HepG2 (cell line): ENCODE results near the gene NEU1. TPM values are rescaled to one million over a fixed set of nuclear protein-coding genes. Genes with fewer than 3 reads are reported as not detected.

ENCODE experiments used
- ATAC-seq: fragments of 200-7000 bp; cut with Tn5 transposase; 3 replicates; pipeline ENCODE4 v1.9.1; 2020; ENCODE audit warnings: mild to moderate bottlenecking, moderate library complexity
- BruUV-seq: library from RNA; stranded (reverse); fragments of 400-500 nt; replicated peaks from 2 replicates; lab custom pipeline; 2021; lab: Mats Ljungman, UMichigan
- CTCF ChIA-PET: fragments of 300-600 bp; formaldehyde crosslinking; extraction: SDS; loops from one replicate; lab custom pipeline; 2021; ENCODE audit warnings: low total read pairs, inconsistent platforms, low intra/inter-chr PET ratio; lab: Yijun Ruan, JAX
- POLR2A ChIA-PET: fragments of 350-600 bp; sonication (Branson Sonifier 250); formaldehyde crosslinking; loops from one replicate; lab custom pipeline; 2020; ENCODE audit warnings: antibody characterized with exemption, inconsistent platforms; lab: Yijun Ruan, JAX
- DNase-seq: peaks from one replicate; pipeline ENCODE4 v3.0.0-alpha.2; 2015; ENCODE audit warnings: low spot score
- FAIRE-seq: peaks from 3 replicates; lab custom pipeline; 2011; peaks lifted over from hg19 to GRCh38; lab: Jason Lieb, UNC
- H2AFZ ChIP-seq: one replicate; pipeline ENCODE4 v1.6.1; 2011; ENCODE audit warnings: low read length, inconsistent platforms
- H3K27ac ChIP-seq: fragments of 300-600 bp; 3 replicates; pipeline ENCODE4 v1.8.0; 2011; ENCODE audit warnings: mixed run types, mild to moderate bottlenecking, mixed read lengths, low read length, inconsistent platforms; ENCODE audit not compliant: insufficient read depth; ENCODE audit errors: extremely low read length
- H3K27me3 ChIP-seq, 2 experiments: fragments of 200-600 bp in 1 of 2; 2 replicates in 1 of 2; 3 replicates in 1 of 2; pipeline versions ENCODE4 v1.6.0 to v1.8.0; 2011; ENCODE audit warnings: low read length in 2 of 2, mild to moderate bottlenecking in 2 of 2, moderate library complexity in 2 of 2, inconsistent platforms in 1 of 2; ENCODE audit not compliant: insufficient read depth in 2 of 2, control insufficient read depth in 1 of 2
- H3K36me3 ChIP-seq, 2 experiments: fragments of 200-600 bp in 1 of 2; replicated peaks in 1 of 2; 2 replicates in 1 of 2; 3 replicates in 1 of 2; pipeline versions ENCODE4 v1.5.1 to v1.8.0; 2011; ENCODE audit warnings: low read length in 2 of 2, inconsistent platforms in 1 of 2; ENCODE audit not compliant: insufficient read depth in 2 of 2, control insufficient read depth in 1 of 2
- H3K4me1 ChIP-seq: 2 replicates; pipeline ENCODE4 v1.5.1; 2012; ENCODE audit warnings: low read length, inconsistent platforms; ENCODE audit not compliant: insufficient read depth
- H3K4me2 ChIP-seq: 2 replicates; pipeline ENCODE4 v1.6.0; 2011; ENCODE audit warnings: low read depth, low read length, inconsistent platforms
- H3K4me3 ChIP-seq, 3 experiments: fragments of 200-600 bp in 1 of 3; sonication (generic), shearing (Covaris generic) in 1 of 3; replicated peaks in 1 of 3; 2 replicates each; pipeline ENCODE4 v1.5.1; 2011 to 2016; ENCODE audit warnings: low read length in 3 of 3, inconsistent platforms in 2 of 3, low read depth in 2 of 3, mild to moderate bottlenecking in 2 of 3, control low read depth in 1 of 3, mixed read lengths in 1 of 3; ENCODE audit not compliant: insufficient read depth in 1 of 3
- H3K79me2 ChIP-seq: one replicate; pipeline ENCODE4 v1.6.1; 2011; ENCODE audit warnings: low read length, inconsistent platforms; ENCODE audit not compliant: insufficient read depth
- H3K9ac ChIP-seq: 2 replicates; pipeline ENCODE4 v1.6.0; 2011; ENCODE audit warnings: mild to moderate bottlenecking, low read depth, low read length, inconsistent platforms; ENCODE audit not compliant: insufficient read depth
- H3K9me3 ChIP-seq: 2 replicates; pipeline ENCODE4 v1.5.1; 2012; ENCODE audit warnings: mild to moderate bottlenecking, low read length
- H4K20me1 ChIP-seq: 2 replicates; pipeline ENCODE4 v1.6.0; 2011; ENCODE audit warnings: inconsistent platforms, mild to moderate bottlenecking, low read length, moderate library complexity; ENCODE audit not compliant: insufficient read depth
- AGO2 ChIP-seq: fragments of 200-400 bp; formaldehyde crosslinking; optimal IDR thresholded peaks from 2 replicates; pipeline ENCODE3; 2017; ENCODE audit warnings: mild to moderate bottlenecking, low read depth, low read length, moderate library complexity
- MEIS1 ChIP-seq: sonication (generic); formaldehyde crosslinking; IDR thresholded peaks from 2 replicates; pipeline ENCODE4 v1.9.0; 2021; ENCODE audit warnings: mild to moderate bottlenecking, missing genetic modification reagents, moderate library complexity, borderline replicate concordance
- POLR2AphosphoS5 ChIP-seq: IDR thresholded peaks from 2 replicates; pipeline ENCODE4 v1.6.1; 2012; ENCODE audit warnings: low read depth, low read length
- ZNF687 ChIP-seq: sonication (generic); formaldehyde crosslinking; IDR thresholded peaks from 2 replicates; pipeline ENCODE4 v1.5.1; 2020; ENCODE audit warnings: mild to moderate bottlenecking, missing genetic modification reagents, moderate library complexity
- WGBS: methylation state at CpG from one replicate; pipeline ENCODE4 v1.1.6; 2017; ENCODE audit warnings: low lambda C conversion rate; 5-methylcytosine and 5-hydroxymethylcytosine counted together
- in situ Hi-C: cut with HindIII; loops from 2 replicates; pipeline ENCODE4 v1.10.0; 2017; ENCODE audit warnings: low pct_unique_long_range_greater_than_20kb; ENCODE audit not compliant: extremely low pct_ligation_motif_present
- intact Hi-C: fragments of 100-400 bp; cut with micrococcal nuclease; formaldehyde crosslinking; loops from one replicate; pipeline ENCODE4 v1.10.0; 2022; ENCODE audit not compliant: unreplicated experiment
- polyA plus RNA-seq, 8 experiments: library from polyadenylated mRNA; depleted of rRNA in 3 of 8; stranded (reverse) in 7 of 8; unstranded in 1 of 8; fragments of >200 nt; fragmentation: Illumina TruSeq in 4 of 8; extraction: Trizol in 4 of 8; gene quantifications; 2 replicates each; pipeline versions ENCODE4 v1.2.1 to v1.2.3, GENCODE V29; 2011 to 2016; ENCODE audit warnings: low read depth in 4 of 8, missing spikeins in 1 of 8, mixed read lengths in 1 of 8; ENCODE audit not compliant: insufficient read depth in 1 of 8
- total RNA-seq, 5 experiments: library from RNA; depleted of rRNA; stranded (reverse); fragments of >200 nt; fragmentation: Illumina TruSeq; extraction: Trizol; gene quantifications; 2 replicates each; pipeline ENCODE4 v1.2.3, GENCODE V29; 2016; ENCODE audit warnings: low read depth in 1 of 5

NEU1 gene
- total and polyA plus RNA-seq, 2 of the 13 experiments (the other 11 are each of a cell fraction or from before 2014, with no cell fraction given): 215 to 297 TPM

GRCh38 chr6:31859923-31860322 lies 2.7 kb downstream of the NEU1 start:
- H3K9ac ChIP-seq: no peak overlapping the region
- H3K4me2 ChIP-seq: no peak overlapping the region
- H3K27ac ChIP-seq: no peak overlapping the region
- DNase-seq (no peak), ATAC-seq (no peak), FAIRE-seq (no peak)
- no peak overlapping the region for H3K4me3 ChIP-seq
- H4K20me1 ChIP-seq: no peaks in the 10 kb centered on the region
- intact Hi-C loops (no loop called here), in situ Hi-C loops (no loop called here)
- peaks cover 8 to 33% of the 10 kb centered on the region in 2 experiments; a peak in 4 of 5 replicates for H3K36me3 ChIP-seq
- H3K27me3 ChIP-seq: no peaks in the 10 kb centered on the region; a peak in 1 of 5 replicates
- ChIA-PET CTCF (no interaction called here), POLR2A (interaction anchor here (0.9 to 1.9 kb wide), 6 partner anchors 15 to 112 kb away, joined by 3 to 4 read pairs (median 4); partner anchors contain the start of gene DXO)
- WGBS: 92% methylated on average over 11 of the region's 11 CpGs
- BruUV-seq: no TSS peak
- H3K9me3 ChIP-seq: no peaks in the 10 kb centered on the region
- peak; percentile 12 for TF ChIP-seq AGO2
- no peak for TF ChIP-seq MEIS1 (CRISPR knock-in tag)
- 0 out of 2 replicates have a peak, but pooled peaks have one; percentile 5 for TF ChIP-seq POLR2AphosphoS5
- TF ChIP-seq ZNF687 (CRISPR knock-in tag): peak; percentile 35; the same call in 1 of the 2 replicates
- no peak overlapping the region for H2AFZ ChIP-seq
- peaks cover 34% of the 10 kb centered on the region for H3K79me2 ChIP-seq
- H3K4me1 ChIP-seq: peaks cover 47% of the 10 kb centered on the region
